Calu3 (cell line): ENCODE data around the gene RHPN2. TPM values are rescaled to one million over a fixed set of nuclear protein-coding genes. Genes with fewer than 3 reads are reported as not detected.

Experiments
- BruUV-seq: library from RNA; stranded (reverse); fragments of 400-500 nt; replicated peaks from 2 replicates; lab custom pipeline; 2021; lab: Mats Ljungman, UMichigan
- CTCF ChIA-PET: fragments of 300-600 bp; sonication (Branson Sonifier 250); formaldehyde crosslinking; loops from one replicate; lab custom pipeline; 2022; ENCODE audit warnings: antibody characterized with exemption; lab: Charles Lee
- DNase-seq: peaks from one replicate; pipeline ENCODE4 v3.0.0; 2022
- H3K27ac Mint-ChIP-seq: one replicate; pipeline ENCODE4 v1.8.0; 2022; ENCODE audit warnings: mixed read lengths; ENCODE audit not compliant: unreplicated experiment
- H3K27me3 Mint-ChIP-seq: one replicate; pipeline ENCODE4 v1.8.0; 2022; ENCODE audit warnings: mixed read lengths; ENCODE audit not compliant: unreplicated experiment
- H3K36me3 Mint-ChIP-seq: one replicate; pipeline ENCODE4 v1.8.0; 2022; ENCODE audit warnings: mild to moderate bottlenecking, moderate library complexity, mixed read lengths; ENCODE audit not compliant: insufficient read depth, unreplicated experiment
- H3K4me1 Mint-ChIP-seq: one replicate; pipeline ENCODE4 v1.8.0; 2022; ENCODE audit warnings: mild to moderate bottlenecking, low read depth, mixed read lengths; ENCODE audit not compliant: unreplicated experiment
- H3K4me3 Mint-ChIP-seq: one replicate; pipeline ENCODE4 v1.8.0; 2022; ENCODE audit warnings: mild to moderate bottlenecking, low read depth, moderate library complexity, mixed read lengths; ENCODE audit not compliant: unreplicated experiment
- H3K9me3 Mint-ChIP-seq: one replicate; pipeline ENCODE4 v1.8.0; 2022; ENCODE audit warnings: low read depth, mixed read lengths; ENCODE audit not compliant: unreplicated experiment
- intact Hi-C: fragments of 100-400 bp; cut with micrococcal nuclease; formaldehyde crosslinking; loops from one replicate; pipeline ENCODE4 v1.10.0; 2022; ENCODE audit not compliant: unreplicated experiment
- total RNA-seq: library from RNA; stranded (reverse); gene quantifications from 2 replicates; pipeline ENCODE4 v1.2.3, GENCODE V29; 2022
- TF ChIP-seq, protein P1 (sequence below): fragments of 200-600 bp; IDR thresholded peaks from one replicate; pipeline ENCODE4 v1.8.0; 2022; ENCODE audit warnings: antibody characterized with exemption; ENCODE audit not compliant: unreplicated experiment

RHPN2 gene
- total RNA-seq, 1 experiment from 2014 or later: 46.4 TPM

DNA sequence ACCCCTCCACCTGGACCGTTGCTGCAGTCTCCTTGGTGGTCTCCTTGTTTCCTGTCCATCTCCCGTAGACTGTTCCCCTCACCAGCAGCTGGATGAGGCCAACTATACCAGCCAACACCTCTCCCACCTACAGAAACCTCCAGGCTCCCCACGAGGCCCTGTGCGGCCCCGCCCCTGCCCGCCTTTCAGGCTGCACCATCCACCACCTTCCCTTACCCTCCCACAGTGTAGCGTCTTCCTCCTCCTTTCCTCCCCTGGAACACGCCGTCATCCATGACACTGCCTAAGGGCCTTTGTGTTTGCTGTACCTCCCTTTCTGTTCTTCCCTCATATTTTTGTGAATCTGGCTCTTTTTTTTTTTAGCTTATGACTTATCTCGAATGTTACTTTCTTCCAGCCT is 43.5 kb upstream of the RHPN2 start:
- H3K4me1 Mint-ChIP-seq: peaks cover 9% of the 10 kb centered on the region
- no TSS peak for BruUV-seq
- DNase-seq: no peak
- TF ChIP-seq, protein P1, sequence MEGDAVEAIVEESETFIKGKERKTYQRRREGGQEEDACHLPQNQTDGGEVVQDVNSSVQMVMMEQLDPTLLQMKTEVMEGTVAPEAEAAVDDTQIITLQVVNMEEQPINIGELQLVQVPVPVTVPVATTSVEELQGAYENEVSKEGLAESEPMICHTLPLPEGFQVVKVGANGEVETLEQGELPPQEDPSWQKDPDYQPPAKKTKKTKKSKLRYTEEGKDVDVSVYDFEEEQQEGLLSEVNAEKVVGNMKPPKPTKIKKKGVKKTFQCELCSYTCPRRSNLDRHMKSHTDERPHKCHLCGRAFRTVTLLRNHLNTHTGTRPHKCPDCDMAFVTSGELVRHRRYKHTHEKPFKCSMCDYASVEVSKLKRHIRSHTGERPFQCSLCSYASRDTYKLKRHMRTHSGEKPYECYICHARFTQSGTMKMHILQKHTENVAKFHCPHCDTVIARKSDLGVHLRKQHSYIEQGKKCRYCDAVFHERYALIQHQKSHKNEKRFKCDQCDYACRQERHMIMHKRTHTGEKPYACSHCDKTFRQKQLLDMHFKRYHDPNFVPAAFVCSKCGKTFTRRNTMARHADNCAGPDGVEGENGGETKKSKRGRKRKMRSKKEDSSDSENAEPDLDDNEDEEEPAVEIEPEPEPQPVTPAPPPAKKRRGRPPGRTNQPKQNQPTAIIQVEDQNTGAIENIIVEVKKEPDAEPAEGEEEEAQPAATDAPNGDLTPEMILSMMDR: no peak
- H3K4me3 Mint-ChIP-seq: no peak overlapping the region
- H3K27ac Mint-ChIP-seq: no peak overlapping the region
- no peaks in the 10 kb centered on the region for H3K9me3 Mint-ChIP-seq
- intact Hi-C loops: no loop called here
- CTCF ChIA-PET: interaction anchor here (0.6 to 0.7 kb wide), 2 partner anchors 24 to 207 kb away, joined by 3 to 5 read pairs; no protein-coding TSS in a partner anchor
- H3K36me3 Mint-ChIP-seq: peaks cover 55% of the 10 kb centered on the region
- no peaks in the 10 kb centered on the region for H3K27me3 Mint-ChIP-seq

DNA sequence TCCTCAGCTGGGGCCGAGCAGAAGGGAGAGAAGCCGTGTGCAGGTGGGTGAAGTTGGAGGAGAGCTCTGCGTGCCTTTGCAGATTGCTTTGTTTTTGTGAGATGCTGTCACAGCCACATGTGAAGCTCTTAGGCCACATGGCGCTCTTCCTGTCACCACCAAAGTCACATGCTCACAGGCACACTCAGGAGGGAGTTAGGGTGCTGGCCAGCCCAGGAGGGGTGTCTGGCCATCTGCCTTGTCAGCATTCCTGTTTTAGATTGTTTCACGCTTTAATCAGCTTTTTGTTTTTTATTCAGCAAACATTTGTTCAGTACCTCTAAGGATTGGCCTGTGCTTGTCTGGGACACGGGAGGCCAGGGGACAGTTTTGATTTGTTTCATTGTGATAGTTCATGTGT is 38.2 kb upstream of the RHPN2 start:
- no TSS peak for BruUV-seq
- peaks cover 72% of the 10 kb centered on the region for H3K36me3 Mint-ChIP-seq
- H3K4me3 Mint-ChIP-seq: no peak overlapping the region

DNA sequence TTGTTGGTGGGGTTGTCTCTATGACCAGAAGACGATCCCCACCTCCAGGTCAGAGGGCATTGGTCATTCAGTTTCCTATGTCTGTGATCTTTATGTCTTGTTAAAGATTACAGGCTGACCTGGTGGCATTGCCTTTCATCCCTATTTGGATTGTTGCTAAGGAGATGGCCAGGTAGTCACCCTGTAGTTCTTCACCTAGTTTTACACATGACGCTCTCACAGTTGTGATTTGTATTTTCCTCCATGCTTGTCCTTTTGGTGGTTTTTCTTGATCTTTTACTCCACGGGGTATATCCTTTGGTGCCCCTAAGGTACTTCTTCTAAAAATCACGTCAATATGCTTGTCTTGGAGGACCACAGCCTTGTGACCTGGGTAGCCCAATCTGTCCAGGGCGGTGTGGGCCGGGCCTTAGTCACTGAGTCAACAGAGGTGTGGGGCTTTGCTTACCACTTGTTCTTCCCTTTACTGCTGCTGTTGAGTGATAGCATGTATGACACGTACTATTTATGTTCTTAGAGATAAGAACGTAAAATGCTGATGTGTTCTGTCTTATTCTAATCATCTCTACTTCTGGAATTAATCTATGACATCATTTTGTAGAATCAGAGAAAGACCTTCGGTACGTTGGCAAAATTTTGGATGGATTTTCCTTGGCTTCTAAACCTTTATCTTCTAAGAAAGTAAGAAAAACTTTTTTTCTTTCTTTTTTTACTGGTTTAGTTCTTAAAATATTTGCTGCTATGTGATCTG is 36.4 kb upstream of the RHPN2 start:
- no TSS peak for BruUV-seq

More for the DNA sequence above, 38.2 kb upstream of the RHPN2 start:
- Mint-ChIP-seq H3K4me1 (peaks cover 24% of the 10 kb centered on the region), H3K27ac (no peak overlapping the region), H3K27me3 (no peaks in the 10 kb centered on the region), H3K9me3 (no peaks in the 10 kb centered on the region)
- TF ChIP-seq, protein P1: no peak
- CTCF ChIA-PET: interaction anchor here (0.5 kb wide), 1 partner anchor 904 kb away, joined by 3 read pairs; no protein-coding TSS in a partner anchor
- intact Hi-C loops: loop anchor here (5.0 kb wide), 1 partner anchor 56 kb away; no protein-coding TSS in a partner anchor
- DNase-seq: no peak

DNA sequence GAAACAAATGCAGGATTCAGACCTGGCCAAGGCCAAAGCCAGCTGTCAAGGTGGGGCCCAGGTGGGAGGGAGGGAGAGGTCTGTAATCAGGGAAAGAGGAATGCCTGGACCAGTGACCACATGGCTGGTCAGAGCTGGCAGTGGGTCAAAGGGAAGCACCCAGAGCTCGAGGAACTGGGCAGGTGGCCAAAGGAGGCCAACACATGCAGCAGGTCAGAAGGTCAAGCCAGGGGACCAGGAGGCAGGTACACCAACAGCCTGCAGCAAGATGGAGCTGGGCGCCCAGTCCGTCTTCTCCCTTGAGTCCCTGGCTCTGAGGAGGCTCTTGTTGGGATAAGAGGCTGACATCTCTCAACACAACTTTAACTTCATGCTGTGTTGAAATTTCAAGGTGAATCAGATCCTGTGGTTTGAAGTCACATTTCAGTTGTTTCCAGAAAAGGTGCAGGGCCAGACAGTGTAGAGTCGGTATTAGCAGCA is 33.4 kb upstream of the RHPN2 start:
- CTCF ChIA-PET: interaction anchor here (0.6 to 1.1 kb wide), 2 partner anchors 31 to 56 kb away, joined by 3 read pairs; no protein-coding TSS in a partner anchor
- H3K9me3 Mint-ChIP-seq: no peaks in the 10 kb centered on the region
- H3K36me3 Mint-ChIP-seq: peaks cover 75% of the 10 kb centered on the region

More for the DNA sequence above, 36.4 kb upstream of the RHPN2 start:
- Mint-ChIP-seq H3K4me3 (no peak overlapping the region), H3K4me1 (peaks cover 41% of the 10 kb centered on the region), H3K27ac (peak overlapping the region; percentile 68), H3K36me3 (peaks cover 72% of the 10 kb centered on the region), H3K9me3 (no peaks in the 10 kb centered on the region), H3K27me3 (no peaks in the 10 kb centered on the region)
- peak; percentile 84 for DNase-seq
- TF ChIP-seq, protein P1: no peak
- intact Hi-C loops: loop anchor here (5.0 kb wide), 1 partner anchor 54 kb away; no protein-coding TSS in a partner anchor
- CTCF ChIA-PET: interaction anchor here (0.6 to 1.0 kb wide), 2 partner anchors 17 to 55 kb away, joined by 3 read pairs; no protein-coding TSS in a partner anchor

More for the DNA sequence above, 33.4 kb upstream of the RHPN2 start:
- no TSS peak for BruUV-seq
- peaks cover 56% of the 10 kb centered on the region for H3K4me1 Mint-ChIP-seq
- peak overlapping the region; percentile 9 for H3K4me3 Mint-ChIP-seq
- H3K27ac Mint-ChIP-seq: peak overlapping the region; percentile 57
- intact Hi-C loops: no loop called here
- TF ChIP-seq, protein P1: no peak
- DNase-seq: peak; percentile 67
- H3K27me3 Mint-ChIP-seq: no peaks in the 10 kb centered on the region
